GM12801 (cell line): ENCODE data around the gene FARS2.

ENCODE experiments used
- CTCF ChIP-seq: IDR thresholded peaks from one replicate; pipeline ENCODE4 v1.5.1; 2011; ENCODE audit warnings: control low read depth; ENCODE audit not compliant: insufficient read length; ENCODE audit errors: extremely low read depth

FARS2 gene

GRCh38 chr6:5422321-5422915, 161.1 kb downstream of the FARS2 start:
- TF ChIP-seq CTCF: no peak

GRCh38 chr6:5423251-5423650, 161.9 kb downstream of the FARS2 start:
- TF ChIP-seq CTCF: no peak

- no peak for TF ChIP-seq CTCF
These were observed 163.4 kb downstream of the FARS2 start for GRCh38 chr6:5424726-5425125.

GRCh38 chr6:5425267-5425666, 164.0 kb downstream of the FARS2 start:
- no peak for TF ChIP-seq CTCF

- TF ChIP-seq CTCF: no peak
These were observed 164.5 kb downstream of the FARS2 start for GRCh38 chr6:5425797-5426196.

GRCh38 chr6:5427586-5427985, 166.3 kb downstream of the FARS2 start:
- TF ChIP-seq CTCF: no peak

GRCh38 chr6:5433324-5433723, 172.0 kb downstream of the FARS2 start:
- TF ChIP-seq CTCF: no peak
